Muscle of back (tissue), 11 donors: ENCODE results near the gene TPP2. TPM values are rescaled to one million over a fixed set of nuclear protein-coding genes. Genes with fewer than 3 reads are reported as not detected.

Experiments used
- DNase-seq, 3 donors: peaks; one replicate each; pipeline versions ENCODE4 v3.0.0 to v3.0.0-alpha.2; 2013
- polyA plus RNA-seq, 10 donors: library from polyadenylated mRNA; unstranded; fragments of 120-200 nt; gene quantifications; one replicate each; pipeline ENCODE4 v1.2.1, GENCODE V29; 2013; ENCODE audit not compliant: insufficient read length in 10 of 10

Gene TPP2
- polyA plus RNA-seq, 10 donors = 40.6 to 69.2 (median 54.9) TPM

GRCh38 chr13:102693250-102693649, 96.5 kb downstream of the TPP2 start:
- no peak for DNase-seq

GRCh38 chr13:102693776-102694175, 97.0 kb downstream of the TPP2 start:
- peak in 1 of 3 donors; percentile 33 for DNase-seq

- DNase-seq = no peak
These were observed 98.2 kb downstream of the TPP2 start, which contains the start of gene METTL21C for GRCh38 chr13:102694937-102695336. Gene METTL21C, minus strand, starts transcription at chr13:102695044. Its CDS starts 546 bp downstream, at chr13:102694498.

GRCh38 chr13:102696465-102696864, 99.7 kb downstream of the TPP2 start:
- DNase-seq = no peak

GRCh38 chr13:102697264-102697663, 100.5 kb downstream of the TPP2 start:
- DNase-seq = no peak

GRCh38 chr13:102697929-102698648, 101.3 kb downstream of the TPP2 start:
- no peak for DNase-seq

- no peak for DNase-seq
These were observed 101.8 kb downstream of the TPP2 start for GRCh38 chr13:102698649-102698980.

GRCh38 chr13:102699504-102699903, 102.7 kb downstream of the TPP2 start:
- DNase-seq = no peak

GRCh38 chr13:102700088-102701031, 103.6 kb downstream of the TPP2 start:
- DNase-seq = peak; percentile 42 to 72 (median 53)

GRCh38 chr13:102701331-102701730, 104.5 kb downstream of the TPP2 start:
- no peak for DNase-seq

- DNase-seq = no peak
These were observed 106.4 kb downstream of the TPP2 start for GRCh38 chr13:102702965-102703725.

GRCh38 chr13:102703726-102704035, 106.9 kb downstream of the TPP2 start:
- DNase-seq = no peak

GRCh38 chr13:102704238-102705058, 107.7 kb downstream of the TPP2 start:
- no peak for DNase-seq

- DNase-seq = peak in 2 of 3 donors; percentile 44 to 89
These were observed 110.7 kb downstream of the TPP2 start for GRCh38 chr13:102707467-102707866.

- no peak for DNase-seq
These were observed 111.4 kb downstream of the TPP2 start for GRCh38 chr13:102708211-102708610.

- no peak for DNase-seq
These were observed 112.2 kb downstream of the TPP2 start for GRCh38 chr13:102708991-102709390.

GRCh38 chr13:102709536-102709935, 112.8 kb downstream of the TPP2 start:
- no peak for DNase-seq

- DNase-seq = no peak
These were observed 113.5 kb downstream of the TPP2 start for GRCh38 chr13:102710261-102710679.

GRCh38 chr13:102715447-102715846, 118.7 kb downstream of the TPP2 start:
- no peak for DNase-seq

GRCh38 chr13:102718746-102719145, 122.0 kb downstream of the TPP2 start:
- DNase-seq = no peak

- no peak for DNase-seq
These were observed 125.0 kb downstream of the TPP2 start for GRCh38 chr13:102721800-102722231.
